Glutamatergic neuron (in vitro differentiated cells): ENCODE measurements around the gene FPGS. TPM values are rescaled to one million over a fixed set of nuclear protein-coding genes. Genes with fewer than 3 reads are reported as not detected.

Experiments
- DNase-seq: peaks from one replicate; pipeline ENCODE4 v3.0.0; 2022
- H3K27ac Mint-ChIP-seq: one replicate; pipeline ENCODE4 v1.8.0; 2020; ENCODE audit warnings: mild to moderate bottlenecking, mixed read lengths, inconsistent platforms; ENCODE audit not compliant: unreplicated experiment
- H3K27me3 Mint-ChIP-seq: one replicate; pipeline ENCODE4 v1.8.0; 2020; ENCODE audit warnings: mild to moderate bottlenecking, moderate library complexity, mixed read lengths, inconsistent platforms; ENCODE audit not compliant: unreplicated experiment
- H3K36me3 Mint-ChIP-seq: one replicate; pipeline ENCODE4 v1.8.0; 2020; ENCODE audit warnings: mild to moderate bottlenecking, mixed read lengths, inconsistent platforms; ENCODE audit not compliant: unreplicated experiment
- H3K4me1 Mint-ChIP-seq: one replicate; pipeline ENCODE4 v1.8.0; 2020; ENCODE audit warnings: mild to moderate bottlenecking, low read depth, mixed read lengths, inconsistent platforms; ENCODE audit not compliant: unreplicated experiment
- H3K4me3 Mint-ChIP-seq: one replicate; pipeline ENCODE4 v1.8.0; 2020; ENCODE audit warnings: mild to moderate bottlenecking, mixed read lengths, inconsistent platforms; ENCODE audit not compliant: unreplicated experiment
- H3K9me3 Mint-ChIP-seq: one replicate; pipeline ENCODE4 v1.8.0; 2020; ENCODE audit warnings: mild to moderate bottlenecking, moderate library complexity, mixed read lengths, inconsistent platforms; ENCODE audit not compliant: unreplicated experiment
- CTCF ChIP-seq: fragments of 200-600 bp; sonication (generic); IDR thresholded peaks from one replicate; pipeline ENCODE4 v1.5.0; 2021; ENCODE audit not compliant: partially characterized antibody, unreplicated experiment
- total RNA-seq: library from RNA; stranded (reverse); fragmentation: NEBNext Ultra II Directional; extraction: Animal tissue kit (Norgen Biotek cat#: 25700); gene quantifications from one replicate; pipeline ENCODE4 v1.2.1, GENCODE V29; 2021; ENCODE audit not compliant: unreplicated experiment

Gene FPGS
- total RNA-seq, 1 donor from 2014 or later, result 44.2 TPM

- no peak for DNase-seq
- Mint-ChIP-seq H3K36me3 (peaks cover 15% of the 10 kb centered on the region), H3K4me3 (no peak overlapping the region), H3K27me3 (peaks cover 2% of the 10 kb centered on the region), H3K9me3 (peaks cover 8% of the 10 kb centered on the region), H3K4me1 (no peaks in the 10 kb centered on the region), H3K27ac (no peak overlapping the region)
- TF ChIP-seq CTCF, result no peak
Measured at GRCh38 chr9:127852829-127853228, 50.1 kb downstream of the FPGS start.

- TF ChIP-seq CTCF, result no peak
- Mint-ChIP-seq H3K27me3 (no peaks in the 10 kb centered on the region), H3K36me3 (peaks cover 11% of the 10 kb centered on the region), H3K9me3 (peaks cover 8% of the 10 kb centered on the region), H3K4me3 (no peak overlapping the region), H3K27ac (no peak overlapping the region), H3K4me1 (peaks cover 3% of the 10 kb centered on the region)
- DNase-seq, result no peak
Measured at GRCh38 chr9:127853312-127854183, 50.9 kb downstream of the FPGS start.

GRCh38 chr9:127854184-127854806 lies 51.6 kb downstream of the FPGS start, which contains the start of gene ENG:
ENG (minus strand) TSS chr9:127854658; CDS start chr9:127854355, 303 bp downstream.
- H3K27me3 Mint-ChIP-seq, result no peaks in the 10 kb centered on the region
- H3K4me1 Mint-ChIP-seq, result peaks cover 3% of the 10 kb centered on the region
- peak; percentile 53 for DNase-seq
- H3K9me3 Mint-ChIP-seq, result peaks cover 3% of the 10 kb centered on the region
- no peak within 1 kb of the TSS for H3K4me3 Mint-ChIP-seq
- TF ChIP-seq CTCF, result no peak
- no peak within 1 kb of the TSS for H3K27ac Mint-ChIP-seq
- peaks cover 3% of the 10 kb centered on the region for H3K36me3 Mint-ChIP-seq

- Mint-ChIP-seq H3K27me3 (no peaks in the 10 kb centered on the region), H3K9me3 (peaks cover 2% of the 10 kb centered on the region), H3K27ac (no peak overlapping the region), H3K4me1 (peaks cover 3% of the 10 kb centered on the region), H3K36me3 (no peaks in the 10 kb centered on the region), H3K4me3 (no peak overlapping the region)
- no peak for DNase-seq
- no peak for TF ChIP-seq CTCF
Measured at GRCh38 chr9:127854960-127855359, 52.3 kb downstream of the FPGS start.

- H3K4me1 Mint-ChIP-seq, result peaks cover 3% of the 10 kb centered on the region
- no peaks in the 10 kb centered on the region for H3K36me3 Mint-ChIP-seq
- H3K9me3 Mint-ChIP-seq, result peaks cover 3% of the 10 kb centered on the region
- H3K27me3 Mint-ChIP-seq, result peaks cover 2% of the 10 kb centered on the region
- H3K27ac Mint-ChIP-seq, result no peak overlapping the region
- H3K4me3 Mint-ChIP-seq, result no peak overlapping the region
- no peak for DNase-seq
- no peak for TF ChIP-seq CTCF
Measured at GRCh38 chr9:127855522-127855921, 52.8 kb downstream of the FPGS start.
